Right lobe of liver (tissue), 4 donors: ENCODE results near the gene HS6ST3.

Experiments used
- CTCF ChIP-seq, 4 donors: fragments of 200-600 bp in 3 of 4; fragments of 450-650 bp in 1 of 4; IDR thresholded peaks; one replicate each; pipeline versions ENCODE4 v1.5.1 to v1.8.0; 2016 to 2022; ENCODE audit warnings: antibody characterized with exemption in 4 of 4, mild to moderate bottlenecking in 2 of 4
- POLR2A ChIP-seq: fragments of 450-650 bp; IDR thresholded peaks from one replicate; pipeline ENCODE4 v1.6.1; 2017; ENCODE audit warnings: antibody characterized with exemption, mild to moderate bottlenecking
- donor health status: DM: no; HTN: no; CAD: no.
- donor health status: DM: no; HTN: no; CAD: no.
- donor health status: DM: no; HTN: yes; CAD: no.

GRCh38 chr13:96398486-96398885 lies 308.6 kb downstream of the HS6ST3 start:
- TF ChIP-seq POLR2A = no peak
- no peak for TF ChIP-seq CTCF (IDR thresholded peaks at IDR 0.05)
